H1 (cell line): ENCODE results near the gene RNF130. TPM values are rescaled to one million over a fixed set of nuclear protein-coding genes. Genes with fewer than 3 reads are reported as not detected.
A peak's percentile ranks its signal among the peaks of the same experiment; 100 is the strongest.

ENCODE experiments used
- CTCF ChIA-PET: fragments of 300-600 bp; sonication (Branson Sonifier 250); formaldehyde crosslinking; loops from one replicate; lab custom pipeline; 2021; ENCODE audit not compliant: partially characterized antibody; lab: Charles Lee
- POLR2A ChIA-PET: fragments of 300-600 bp; sonication (Branson Sonifier 250); formaldehyde crosslinking; loops from one replicate; lab custom pipeline; 2021; ENCODE audit warnings: inconsistent platforms; ENCODE audit not compliant: partially characterized antibody; lab: Charles Lee
- DNase-seq, 2 experiments: peaks; one replicate each; pipeline versions ENCODE4 v3.0.0 to v3.0.0-alpha.2; 2010 to 2022; ENCODE audit warnings: low spot score in 2 of 2, low read depth in 1 of 2, mixed read lengths in 1 of 2
- FAIRE-seq: peaks from 2 replicates; lab custom pipeline; 2011; peaks lifted over from hg19 to GRCh38; lab: Jason Lieb, UNC
- H2AFZ ChIP-seq: 2 replicates; pipeline ENCODE4 v1.8.1; 2012; ENCODE audit warnings: low read length, inconsistent platforms
- H2AK5ac ChIP-seq: 2 replicates; pipeline ENCODE4 v1.6.1; 2013; ENCODE audit warnings: low read depth, low read length
- H2BK120ac ChIP-seq: replicated peaks from 2 replicates; pipeline ENCODE3; 2013; ENCODE audit warnings: low read depth, low read length, inconsistent platforms
- H2BK12ac ChIP-seq: 2 replicates; pipeline ENCODE4 v1.6.1; 2013; ENCODE audit warnings: low read depth, low read length
- H2BK15ac ChIP-seq: 2 replicates; pipeline ENCODE4 v1.6.1; 2013; ENCODE audit warnings: low read length
- H2BK20ac ChIP-seq: 2 replicates; pipeline ENCODE4 v1.6.1; 2013; ENCODE audit warnings: low read length
- H2BK5ac ChIP-seq: 2 replicates; pipeline ENCODE4 v1.6.1; 2013; ENCODE audit warnings: low read depth, low read length
- H3K14ac ChIP-seq: 2 replicates; pipeline ENCODE4 v1.6.1; 2013; ENCODE audit warnings: inconsistent platforms; ENCODE audit not compliant: insufficient read length
- H3K18ac ChIP-seq: 2 replicates; pipeline ENCODE4 v1.6.1; 2013; ENCODE audit warnings: low read length; ENCODE audit errors: extremely low read depth
- H3K23ac ChIP-seq: 2 replicates; pipeline ENCODE4 v1.6.1; 2013; ENCODE audit warnings: inconsistent platforms; ENCODE audit not compliant: insufficient read length
- H3K23me2 ChIP-seq: 2 replicates; pipeline ENCODE4 v1.6.1; 2013; ENCODE audit warnings: low read depth, low read length
- H3K27ac ChIP-seq: 2 replicates; pipeline ENCODE4 v1.6.1; 2011; ENCODE audit warnings: low read depth, low read length, inconsistent platforms
- H3K27me3 ChIP-seq, 4 experiments: replicated peaks in 1 of 4; 1 replicate in 1 of 4; 2 replicates in 3 of 4; pipeline versions ENCODE4 v1.6.1 to v1.8.1; 2011 to 2013; ENCODE audit warnings: low read length in 3 of 4, mild to moderate bottlenecking in 3 of 4, inconsistent platforms in 2 of 4, mixed read lengths in 2 of 4, moderate library complexity in 1 of 4; ENCODE audit not compliant: control insufficient read depth in 3 of 4, insufficient read depth in 3 of 4; ENCODE audit errors: extremely low read depth in 1 of 4
- H3K36me3 ChIP-seq, 4 experiments: 2 replicates each; pipeline versions ENCODE4 v1.6.1 to v1.8.1; 2011 to 2013; ENCODE audit warnings: mild to moderate bottlenecking in 4 of 4, low read length in 3 of 4, moderate library complexity in 2 of 4, control low read depth in 1 of 4, inconsistent platforms in 1 of 4; ENCODE audit not compliant: insufficient read depth in 4 of 4, control insufficient read depth in 2 of 4
- H3K4ac ChIP-seq: replicated peaks from 2 replicates; pipeline ENCODE3; 2013; ENCODE audit warnings: low read length, low read depth, mixed read lengths, inconsistent platforms; ENCODE audit not compliant: insufficient read length
- H3K4me1 ChIP-seq, 4 experiments: replicated peaks in 1 of 4; 1 replicate in 1 of 4; 2 replicates in 3 of 4; pipeline versions ENCODE4 v1.6.1 to v1.8.1; 2011 to 2013; ENCODE audit warnings: low read length in 3 of 4, inconsistent platforms in 2 of 4, mixed read lengths in 1 of 4; ENCODE audit not compliant: insufficient read depth in 4 of 4, control insufficient read depth in 3 of 4
- H3K4me2 ChIP-seq, 2 experiments: 2 replicates each; pipeline versions ENCODE4 v1.6.1 to v1.8.1; 2011 to 2013; ENCODE audit warnings: low read depth in 2 of 2, low read length in 2 of 2, control low read depth in 1 of 2, inconsistent platforms in 1 of 2, mild to moderate bottlenecking in 1 of 2; ENCODE audit not compliant: insufficient read depth in 1 of 2
- H3K4me3 ChIP-seq, 4 experiments: fragments of 200-600, 300-600 bp in 1 of 4; sonication (generic), shearing (Covaris generic), sonication (Bioruptor Twin) in 1 of 4; 2 replicates each; pipeline versions ENCODE4 v1.5.1 to v1.8.1; 2011 to 2016; ENCODE audit warnings: low read length in 4 of 4, low read depth in 3 of 4, control low read depth in 2 of 4, inconsistent platforms in 2 of 4, mild to moderate bottlenecking in 2 of 4, mixed read lengths in 1 of 4, moderate library complexity in 1 of 4; ENCODE audit not compliant: insufficient read depth in 2 of 4; ENCODE audit errors: extremely low read depth in 1 of 4
- H3K56ac ChIP-seq: replicated peaks from 2 replicates; pipeline ENCODE3; 2013; ENCODE audit warnings: low read depth, mild to moderate bottlenecking, mixed read lengths, low read length, inconsistent platforms; ENCODE audit not compliant: insufficient read length
- H3K79me1 ChIP-seq: 2 replicates; pipeline ENCODE4 v1.6.1; 2013; ENCODE audit warnings: low read depth, low read length, control low read depth
- H3K79me2 ChIP-seq, 2 experiments: 2 replicates each; pipeline versions ENCODE4 v1.6.1 to v1.8.1; 2012 to 2013; ENCODE audit warnings: low read length in 2 of 2, mild to moderate bottlenecking in 2 of 2, inconsistent platforms in 1 of 2; ENCODE audit not compliant: insufficient read depth in 2 of 2, control insufficient read depth in 1 of 2
- H3K9ac ChIP-seq, 4 experiments: replicated peaks in 1 of 4; 1 replicate in 1 of 4; 2 replicates in 3 of 4; pipeline versions ENCODE4 v1.6.1 to v1.8.1; 2011 to 2013; ENCODE audit warnings: low read depth in 3 of 4, low read length in 3 of 4, control low read depth in 2 of 4, mild to moderate bottlenecking in 2 of 4, moderate library complexity in 2 of 4, inconsistent platforms in 1 of 4; ENCODE audit errors: extremely low read depth in 1 of 4
- H3K9me3 ChIP-seq, 2 experiments: 2 replicates each; pipeline versions ENCODE4 v1.6.1 to v1.8.1; 2012 to 2013; ENCODE audit warnings: mild to moderate bottlenecking in 2 of 2, moderate library complexity in 2 of 2, control low read depth in 1 of 2, inconsistent platforms in 1 of 2, low read depth in 1 of 2, low read length in 1 of 2, mixed read lengths in 1 of 2; ENCODE audit not compliant: insufficient read depth in 2 of 2
- H4K20me1 ChIP-seq, 2 experiments: replicated peaks in 1 of 2; 2 replicates each; pipeline versions ENCODE3 to v1.8.1; 2011 to 2013; ENCODE audit warnings: inconsistent platforms in 2 of 2, low read length in 2 of 2, mild to moderate bottlenecking in 1 of 2; ENCODE audit not compliant: insufficient read depth in 2 of 2, control insufficient read depth in 1 of 2
- H4K5ac ChIP-seq: 2 replicates; pipeline ENCODE4 v1.6.1; 2013; ENCODE audit warnings: low read length, low read depth, mixed read lengths, inconsistent platforms; ENCODE audit not compliant: insufficient read length
- H4K8ac ChIP-seq: 2 replicates; pipeline ENCODE4 v1.8.0; 2013; ENCODE audit warnings: mild to moderate bottlenecking, moderate library complexity, low read length, inconsistent platforms; ENCODE audit not compliant: insufficient read depth; ENCODE audit errors: extremely low read depth
- H4K91ac ChIP-seq: replicated peaks from 2 replicates; pipeline ENCODE3; 2013; ENCODE audit warnings: low read length, mixed read lengths, inconsistent platforms; ENCODE audit not compliant: insufficient read length
- CHD2 ChIP-seq: IDR thresholded peaks from 2 replicates; pipeline ENCODE4 v1.6.1; 2012; ENCODE audit warnings: low read length, improper control_type of control experiment
- CREB1 ChIP-seq: IDR thresholded peaks from 2 replicates; pipeline ENCODE4 v1.6.1; 2012; ENCODE audit warnings: inconsistent platforms
- FOSL1 ChIP-seq: IDR thresholded peaks from 2 replicates; pipeline ENCODE4 v1.6.1; 2011; ENCODE audit warnings: mild to moderate bottlenecking, low read depth, low read length, moderate library complexity; ENCODE audit not compliant: insufficient read depth
- JUN ChIP-seq: IDR thresholded peaks from 2 replicates; pipeline ENCODE4 v1.6.1; 2011; ENCODE audit warnings: low read depth, mild to moderate bottlenecking, improper control_type of control experiment, low read length
- NRF1 ChIP-seq: IDR thresholded peaks from 2 replicates; pipeline ENCODE4 v1.6.1; 2011; ENCODE audit warnings: mild to moderate bottlenecking, low read depth, low read length, improper control_type of control experiment
- POLR2A ChIP-seq, 2 experiments: IDR thresholded peaks; 1 replicate in 1 of 2; 2 replicates in 1 of 2; pipeline ENCODE4 v1.6.1; 2011; ENCODE audit warnings: low read depth in 2 of 2, low read length in 2 of 2, mild to moderate bottlenecking in 2 of 2; ENCODE audit errors: control extremely low read depth in 1 of 2
- RAD21 ChIP-seq, 2 experiments: IDR thresholded peaks in 1 of 2; conservative IDR thresholded peaks in 1 of 2; 2 replicates each; pipeline ENCODE4 v1.6.1; 2011; ENCODE audit warnings: low read depth in 2 of 2, low read length in 2 of 2, improper control_type of control experiment in 1 of 2, inconsistent platforms in 1 of 2, mild to moderate bottlenecking in 1 of 2, moderate library complexity in 1 of 2
- SIRT6 ChIP-seq: IDR thresholded peaks from one replicate; pipeline ENCODE4 v1.7.1; 2012; ENCODE audit warnings: low read length, inconsistent platforms
- SP1 ChIP-seq: IDR thresholded peaks from 2 replicates; pipeline ENCODE4 v1.6.1; 2011; ENCODE audit warnings: low read depth, low read length
- SP2 ChIP-seq: IDR thresholded peaks from 2 replicates; pipeline ENCODE4 v1.6.1; 2012; ENCODE audit warnings: mild to moderate bottlenecking, low read length, inconsistent platforms
- SRF ChIP-seq: IDR thresholded peaks from 2 replicates; pipeline ENCODE4 v1.6.1; 2011; ENCODE audit warnings: mild to moderate bottlenecking, low read depth, low read length, moderate library complexity
- SUZ12 ChIP-seq: fragments of 200-600 bp; sonication (generic); IDR thresholded peaks from 2 replicates; pipeline ENCODE4 v1.6.1; 2012; ENCODE audit warnings: mild to moderate bottlenecking, inconsistent platforms, low read length, moderate library complexity, mixed read lengths
- WGBS, 2 experiments: shearing (Covaris generic) in 1 of 2; methylation state at CpG; one replicate each; pipeline versions ENCODE4 v1.1.6 to v1.1.7; 2013 to 2015; ENCODE audit warnings: low lambda C conversion rate in 2 of 2, mixed read lengths in 2 of 2, inconsistent platforms in 1 of 2, low coverage in 1 of 2, missing lambda C conversion rate in 1 of 2; ENCODE audit not compliant: insufficient replicate concordance in 2 of 2, insufficient coverage in 1 of 2, insufficient read length in 1 of 2; ENCODE audit errors: extremely low coverage in 1 of 2, missing lambda C conversion rate in 1 of 2; 5-methylcytosine and 5-hydroxymethylcytosine counted together
- polyA plus RNA-seq, 7 experiments: library from polyadenylated mRNA; depleted of rRNA in 3 of 7; stranded (reverse) in 5 of 7; unstranded in 2 of 7; fragments of >200 nt in 5 of 7; fragments of 200-250 nt in 2 of 7; gene quantifications; 1 replicate in 5 of 7; 2 replicates in 1 of 7; 4 replicates in 1 of 7; pipeline versions ENCODE4 v1.2.1 to v1.2.3, GENCODE V29; 2011 to 2013; ENCODE audit warnings: missing spikeins in 2 of 7, mixed read lengths in 2 of 7
- total RNA-seq: library from RNA; stranded (reverse); fragmentation: NEBNext Ultra II Directional; extraction: Animal tissue kit (Norgen Biotek cat#: 25700); gene quantifications from 2 replicates; pipeline ENCODE4 v1.2.1, GENCODE V29; 2021
- TF ChIP-seq, protein P1 (sequence below): IDR thresholded peaks from 2 replicates; pipeline ENCODE4 v1.6.1; 2012; ENCODE audit warnings: inconsistent platforms

The RNF130 gene
- total and polyA plus RNA-seq, 2 of the 8 experiments (the other 6 are each of a cell fraction or from before 2014, with no cell fraction given) = 65.1 to 70.0 TPM

DNA sequence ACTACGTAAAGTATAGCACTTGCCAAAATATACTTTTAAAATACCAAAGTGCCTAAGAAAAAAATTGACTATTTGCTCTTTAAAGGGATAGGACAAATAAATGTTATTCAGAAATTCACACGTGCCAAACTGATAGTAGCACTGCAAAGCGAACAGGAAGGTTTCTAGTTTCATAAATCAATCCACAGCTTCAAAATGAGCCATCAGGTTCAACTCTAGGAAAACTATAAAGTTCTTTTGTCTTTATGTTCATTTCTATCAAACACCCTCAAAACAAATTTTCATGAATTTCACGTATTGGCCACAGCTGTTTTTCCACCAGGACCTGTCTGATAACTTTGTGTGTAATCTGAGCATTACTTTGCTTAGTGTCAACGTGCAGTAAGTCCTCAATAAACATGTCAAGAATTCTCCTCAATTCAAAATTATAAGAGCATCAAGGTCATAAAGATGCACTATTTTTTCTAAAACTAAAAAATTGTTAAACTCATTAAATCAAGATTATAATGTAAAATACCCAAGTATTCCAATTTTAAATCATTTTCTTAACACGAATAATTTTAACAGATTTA lies 3.0 kb downstream of the RNF130 start:
- peaks cover 21 to 77% of the 10 kb centered on the region in 2 experiments for H3K79me2 ChIP-seq
- H4K91ac ChIP-seq = no peak overlapping the region
- H3K4me1 ChIP-seq = peaks cover 2 to 11% (median 8%) of the 10 kb centered on the region in 4 experiments; a peak in 4 of 7 replicates
- ChIA-PET POLR2A (interaction anchor here (1.0 to 1.4 kb wide), 2 partner anchors 15 to 39 kb away, joined by 3 to 4 read pairs; no protein-coding TSS in a partner anchor), CTCF (interaction anchor here (1.2 to 1.7 kb wide), 3 partner anchors 13 to 47 kb away, joined by 3 to 5 read pairs (median 3); no protein-coding TSS in a partner anchor)
- no peak overlapping the region for H3K27ac ChIP-seq
- no peak overlapping the region for H2BK12ac ChIP-seq
- peaks cover 6 to 15% (median 12%) of the 10 kb centered on the region in 4 experiments for H3K27me3 ChIP-seq
- no peak overlapping the region for H2BK120ac ChIP-seq
- DNase-seq (no peak), FAIRE-seq (no peak)
- no peak overlapping the region for H3K18ac ChIP-seq
- peaks cover 0 to 5% (median 0%) of the 10 kb centered on the region in 4 experiments; a peak in 1 of 8 replicates for H3K36me3 ChIP-seq
- H3K79me1 ChIP-seq = peaks cover 6% of the 10 kb centered on the region
- no peak overlapping the region for H2BK20ac ChIP-seq
- H4K5ac ChIP-seq = peak overlapping the region; percentile 55
- H3K14ac ChIP-seq = no peak overlapping the region
- WGBS, 2 experiments = 71 to 100% methylated on average over 1 to 6 of the region's 6 CpGs
- H2AK5ac ChIP-seq = no peak overlapping the region
- peak overlapping the region in 1 of 4 experiments; percentile 93; a peak in 2 of 8 replicates for H3K4me3 ChIP-seq
- no peak overlapping the region for H3K4ac ChIP-seq
- no peak overlapping the region for H3K9ac ChIP-seq
- no peak overlapping the region for H2AFZ ChIP-seq
- no peak overlapping the region for H3K56ac ChIP-seq
- H3K23me2 ChIP-seq = peaks cover 14% of the 10 kb centered on the region
- no peak overlapping the region for H4K8ac ChIP-seq
- no peak overlapping the region for H2BK15ac ChIP-seq
- peak overlapping the region; percentile 29 to 88; a peak in 3 of 4 replicates for H3K4me2 ChIP-seq
- H4K20me1 ChIP-seq = peaks cover 2 to 10% of the 10 kb centered on the region in 2 experiments
- no peak overlapping the region for H3K23ac ChIP-seq
- peaks cover 8 to 12% of the 10 kb centered on the region in 2 experiments for H3K9me3 ChIP-seq
- no peak overlapping the region for H2BK5ac ChIP-seq
- TF ChIP-seq RAD21 (IDR thresholded peaks at IDR 0.05 in 1 of 2, conservative IDR thresholded peaks at IDR 0.05 in 1 of 2; ENCODE audit: low read depth in 2 of 2, low read length in 2 of 2) = no peak
- no peak for TF ChIP-seq SP1
- TF ChIP-seq, protein P1, sequence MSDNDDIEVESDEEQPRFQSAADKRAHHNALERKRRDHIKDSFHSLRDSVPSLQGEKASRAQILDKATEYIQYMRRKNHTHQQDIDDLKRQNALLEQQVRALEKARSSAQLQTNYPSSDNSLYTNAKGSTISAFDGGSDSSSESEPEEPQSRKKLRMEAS = no peak
- no peak for TF ChIP-seq POLR2A (IDR thresholded peaks at IDR 0.05; ENCODE audit: control extremely low read depth in 1 of 2, low read depth in 2 of 2, low read length in 2 of 2)
- TF ChIP-seq FOSL1 = no peak
- no peak for TF ChIP-seq SIRT6
- no peak for TF ChIP-seq NRF1
- TF ChIP-seq SRF = no peak
- TF ChIP-seq SP2 = no peak
- no peak for TF ChIP-seq JUN
- TF ChIP-seq CHD2 = no peak
- TF ChIP-seq CREB1 = no peak
- no peak for TF ChIP-seq SUZ12
